H1 (cell line): ENCODE measurements around the gene SH3BP5. TPM values are rescaled to one million over a fixed set of nuclear protein-coding genes. Genes with fewer than 3 reads are reported as not detected.

Experiments used
- EP300 ChIP-seq, 2 experiments: IDR thresholded peaks; 1 replicate in 1 of 2; 2 replicates in 1 of 2; pipeline ENCODE4 v1.6.1; 2011 to 2012; ENCODE audit warnings: low read depth in 2 of 2, low read length in 2 of 2, mild to moderate bottlenecking in 2 of 2, borderline replicate concordance in 1 of 2, inconsistent platforms in 1 of 2, moderate library complexity in 1 of 2
- NANOG ChIP-seq: IDR thresholded peaks from 2 replicates; pipeline ENCODE4 v1.6.1; 2011; ENCODE audit warnings: low read length, low read depth, mild to moderate bottlenecking, inconsistent platforms; ENCODE audit not compliant: insufficient read depth, poor library complexity, severe bottlenecking
- SP4 ChIP-seq: IDR thresholded peaks from 2 replicates; pipeline ENCODE4 v1.6.1; 2012; ENCODE audit warnings: low read length, inconsistent platforms
- SUZ12 ChIP-seq: fragments of 200-600 bp; sonication (generic); IDR thresholded peaks from 2 replicates; pipeline ENCODE4 v1.6.1; 2012; ENCODE audit warnings: mild to moderate bottlenecking, inconsistent platforms, low read length, moderate library complexity, mixed read lengths
- polyA plus RNA-seq, 7 experiments: library from polyadenylated mRNA; depleted of rRNA in 3 of 7; stranded (reverse) in 5 of 7; unstranded in 2 of 7; fragments of >200 nt in 5 of 7; fragments of 200-250 nt in 2 of 7; gene quantifications; 1 replicate in 5 of 7; 2 replicates in 1 of 7; 4 replicates in 1 of 7; pipeline versions ENCODE4 v1.2.1 to v1.2.3, GENCODE V29; 2011 to 2013; ENCODE audit warnings: missing spikeins in 2 of 7, mixed read lengths in 2 of 7
- total RNA-seq: library from RNA; stranded (reverse); fragmentation: NEBNext Ultra II Directional; extraction: Animal tissue kit (Norgen Biotek cat#: 25700); gene quantifications from 2 replicates; pipeline ENCODE4 v1.2.1, GENCODE V29; 2021
- TF ChIP-seq, protein P1 (sequence below): fragments of 300-600 bp; sonication (generic); IDR thresholded peaks from 2 replicates; pipeline ENCODE4 v1.7.1; 2012; ENCODE audit warnings: low read length, moderate library complexity, mild to moderate bottlenecking, inconsistent platforms; ENCODE audit not compliant: insufficient replicate concordance

The SH3BP5 gene
- total and polyA plus RNA-seq, 2 of the 8 experiments (the other 6 are each of a cell fraction or from before 2014, with no cell fraction given), result 7.1 to 9.7 TPM

DNA sequence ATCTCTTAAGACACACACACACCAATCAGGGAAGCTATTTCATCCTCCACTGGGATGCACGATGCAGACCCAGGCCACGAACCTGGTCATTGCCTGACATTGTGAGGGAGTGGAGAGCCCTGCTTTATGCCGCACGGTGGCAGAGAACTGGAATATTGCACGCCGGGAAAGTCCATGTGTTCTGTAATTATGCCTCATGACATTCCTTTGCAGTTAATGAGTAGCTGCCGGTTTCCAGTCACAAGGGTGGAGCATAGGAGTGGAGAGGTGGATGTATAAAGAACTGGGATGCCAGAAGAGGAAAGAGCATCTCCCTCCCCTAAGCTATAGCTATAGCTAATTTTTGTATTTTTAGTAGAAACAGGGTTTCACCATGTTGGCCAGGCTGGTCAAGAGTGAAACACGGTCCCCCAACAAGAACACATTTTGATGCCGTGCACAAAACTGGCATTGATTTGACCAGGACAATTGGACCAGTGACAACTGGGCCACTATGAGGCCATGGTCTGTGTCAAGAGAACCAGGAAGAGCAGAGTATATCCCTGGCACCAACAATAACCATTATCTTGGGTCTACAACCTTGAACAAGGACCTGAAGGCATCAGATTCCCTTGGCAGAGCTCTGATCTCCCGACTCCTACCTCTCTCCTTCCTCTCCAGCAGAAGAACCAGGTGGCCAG is 51.4 kb downstream of the SH3BP5 start (continued):
- TF ChIP-seq, protein P1, sequence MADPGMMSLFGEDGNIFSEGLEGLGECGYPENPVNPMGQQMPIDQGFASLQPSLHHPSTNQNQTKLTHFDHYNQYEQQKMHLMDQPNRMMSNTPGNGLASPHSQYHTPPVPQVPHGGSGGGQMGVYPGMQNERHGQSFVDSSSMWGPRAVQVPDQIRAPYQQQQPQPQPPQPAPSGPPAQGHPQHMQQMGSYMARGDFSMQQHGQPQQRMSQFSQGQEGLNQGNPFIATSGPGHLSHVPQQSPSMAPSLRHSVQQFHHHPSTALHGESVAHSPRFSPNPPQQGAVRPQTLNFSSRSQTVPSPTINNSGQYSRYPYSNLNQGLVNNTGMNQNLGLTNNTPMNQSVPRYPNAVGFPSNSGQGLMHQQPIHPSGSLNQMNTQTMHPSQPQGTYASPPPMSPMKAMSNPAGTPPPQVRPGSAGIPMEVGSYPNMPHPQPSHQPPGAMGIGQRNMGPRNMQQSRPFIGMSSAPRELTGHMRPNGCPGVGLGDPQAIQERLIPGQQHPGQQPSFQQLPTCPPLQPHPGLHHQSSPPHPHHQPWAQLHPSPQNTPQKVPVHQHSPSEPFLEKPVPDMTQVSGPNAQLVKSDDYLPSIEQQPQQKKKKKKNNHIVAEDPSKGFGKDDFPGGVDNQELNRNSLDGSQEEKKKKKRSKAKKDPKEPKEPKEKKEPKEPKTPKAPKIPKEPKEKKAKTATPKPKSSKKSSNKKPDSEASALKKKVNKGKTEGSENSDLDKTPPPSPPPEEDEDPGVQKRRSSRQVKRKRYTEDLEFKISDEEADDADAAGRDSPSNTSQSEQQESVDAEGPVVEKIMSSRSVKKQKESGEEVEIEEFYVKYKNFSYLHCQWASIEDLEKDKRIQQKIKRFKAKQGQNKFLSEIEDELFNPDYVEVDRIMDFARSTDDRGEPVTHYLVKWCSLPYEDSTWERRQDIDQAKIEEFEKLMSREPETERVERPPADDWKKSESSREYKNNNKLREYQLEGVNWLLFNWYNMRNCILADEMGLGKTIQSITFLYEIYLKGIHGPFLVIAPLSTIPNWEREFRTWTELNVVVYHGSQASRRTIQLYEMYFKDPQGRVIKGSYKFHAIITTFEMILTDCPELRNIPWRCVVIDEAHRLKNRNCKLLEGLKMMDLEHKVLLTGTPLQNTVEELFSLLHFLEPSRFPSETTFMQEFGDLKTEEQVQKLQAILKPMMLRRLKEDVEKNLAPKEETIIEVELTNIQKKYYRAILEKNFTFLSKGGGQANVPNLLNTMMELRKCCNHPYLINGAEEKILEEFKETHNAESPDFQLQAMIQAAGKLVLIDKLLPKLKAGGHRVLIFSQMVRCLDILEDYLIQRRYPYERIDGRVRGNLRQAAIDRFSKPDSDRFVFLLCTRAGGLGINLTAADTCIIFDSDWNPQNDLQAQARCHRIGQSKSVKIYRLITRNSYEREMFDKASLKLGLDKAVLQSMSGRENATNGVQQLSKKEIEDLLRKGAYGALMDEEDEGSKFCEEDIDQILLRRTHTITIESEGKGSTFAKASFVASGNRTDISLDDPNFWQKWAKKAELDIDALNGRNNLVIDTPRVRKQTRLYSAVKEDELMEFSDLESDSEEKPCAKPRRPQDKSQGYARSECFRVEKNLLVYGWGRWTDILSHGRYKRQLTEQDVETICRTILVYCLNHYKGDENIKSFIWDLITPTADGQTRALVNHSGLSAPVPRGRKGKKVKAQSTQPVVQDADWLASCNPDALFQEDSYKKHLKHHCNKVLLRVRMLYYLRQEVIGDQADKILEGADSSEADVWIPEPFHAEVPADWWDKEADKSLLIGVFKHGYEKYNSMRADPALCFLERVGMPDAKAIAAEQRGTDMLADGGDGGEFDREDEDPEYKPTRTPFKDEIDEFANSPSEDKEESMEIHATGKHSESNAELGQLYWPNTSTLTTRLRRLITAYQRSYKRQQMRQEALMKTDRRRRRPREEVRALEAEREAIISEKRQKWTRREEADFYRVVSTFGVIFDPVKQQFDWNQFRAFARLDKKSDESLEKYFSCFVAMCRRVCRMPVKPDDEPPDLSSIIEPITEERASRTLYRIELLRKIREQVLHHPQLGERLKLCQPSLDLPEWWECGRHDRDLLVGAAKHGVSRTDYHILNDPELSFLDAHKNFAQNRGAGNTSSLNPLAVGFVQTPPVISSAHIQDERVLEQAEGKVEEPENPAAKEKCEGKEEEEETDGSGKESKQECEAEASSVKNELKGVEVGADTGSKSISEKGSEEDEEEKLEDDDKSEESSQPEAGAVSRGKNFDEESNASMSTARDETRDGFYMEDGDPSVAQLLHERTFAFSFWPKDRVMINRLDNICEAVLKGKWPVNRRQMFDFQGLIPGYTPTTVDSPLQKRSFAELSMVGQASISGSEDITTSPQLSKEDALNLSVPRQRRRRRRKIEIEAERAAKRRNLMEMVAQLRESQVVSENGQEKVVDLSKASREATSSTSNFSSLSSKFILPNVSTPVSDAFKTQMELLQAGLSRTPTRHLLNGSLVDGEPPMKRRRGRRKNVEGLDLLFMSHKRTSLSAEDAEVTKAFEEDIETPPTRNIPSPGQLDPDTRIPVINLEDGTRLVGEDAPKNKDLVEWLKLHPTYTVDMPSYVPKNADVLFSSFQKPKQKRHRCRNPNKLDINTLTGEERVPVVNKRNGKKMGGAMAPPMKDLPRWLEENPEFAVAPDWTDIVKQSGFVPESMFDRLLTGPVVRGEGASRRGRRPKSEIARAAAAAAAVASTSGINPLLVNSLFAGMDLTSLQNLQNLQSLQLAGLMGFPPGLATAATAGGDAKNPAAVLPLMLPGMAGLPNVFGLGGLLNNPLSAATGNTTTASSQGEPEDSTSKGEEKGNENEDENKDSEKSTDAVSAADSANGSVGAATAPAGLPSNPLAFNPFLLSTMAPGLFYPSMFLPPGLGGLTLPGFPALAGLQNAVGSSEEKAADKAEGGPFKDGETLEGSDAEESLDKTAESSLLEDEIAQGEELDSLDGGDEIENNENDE, result no peak
- no peak for TF ChIP-seq EP300 (IDR thresholded peaks at IDR 0.05; ENCODE audit: borderline replicate concordance in 1 of 2, low read depth in 2 of 2, low read length in 2 of 2)
- TF ChIP-seq SP4, result no peak
- no peak for TF ChIP-seq SUZ12
- TF ChIP-seq NANOG, result no peak
